Left kidney (tissue), 2 donors: ENCODE data around the gene SORT1. TPM values are rescaled to one million over a fixed set of nuclear protein-coding genes. Genes with fewer than 3 reads are reported as not detected.
"Not testable (repeated sequence)": the region's sequence is repeated elsewhere in the genome, so short reads cannot be mapped to it uniquely, and the experiment has no call there.

Source experiments
- DNase-seq: peaks from one replicate; pipeline ENCODE4 v3.0.0-alpha.2; 2013
- polyA plus RNA-seq: library from polyadenylated mRNA; unstranded; fragments of 120-200 nt; gene quantifications from one replicate; pipeline ENCODE4 v1.2.1, GENCODE V29; 2013; ENCODE audit not compliant: insufficient read length

The SORT1 gene
- polyA plus RNA-seq, 1 donor, result 66.4 TPM

GRCh38 chr1:109383087-109383779 is 14.5 kb downstream of the SORT1 start:
- no peak for DNase-seq

GRCh38 chr1:109381573-109381972 is 16.1 kb downstream of the SORT1 start:
- DNase-seq, result no peak

GRCh38 chr1:109379907-109380306 is 17.8 kb downstream of the SORT1 start:
- no peak for DNase-seq

GRCh38 chr1:109379422-109379821 is 18.3 kb downstream of the SORT1 start:
- DNase-seq, result no peak

GRCh38 chr1:109377698-109378097 is 20.0 kb downstream of the SORT1 start:
- no peak for DNase-seq

- DNase-seq, result not testable (repeated sequence)
Observed at GRCh38 chr1:109373696-109374095, 24.0 kb downstream of the SORT1 start.

GRCh38 chr1:109373126-109373525 is 24.6 kb downstream of the SORT1 start:
- DNase-seq, result no peak

- no peak for DNase-seq
Observed at GRCh38 chr1:109372281-109372680, 25.4 kb downstream of the SORT1 start.

GRCh38 chr1:109371341-109371739 is 26.4 kb downstream of the SORT1 start:
- DNase-seq, result no peak

GRCh38 chr1:109370712-109371340 is 26.9 kb downstream of the SORT1 start:
- no peak for DNase-seq

- no peak for DNase-seq
Observed at GRCh38 chr1:109369167-109369746, 28.5 kb downstream of the SORT1 start.

- DNase-seq, result no peak
Observed at GRCh38 chr1:109368464-109368863, 29.3 kb downstream of the SORT1 start.

GRCh38 chr1:109367626-109368025 is 30.1 kb downstream of the SORT1 start:
- DNase-seq, result no peak

- DNase-seq, result no peak
Observed at GRCh38 chr1:109365642-109366204, 32.0 kb downstream of the SORT1 start.

GRCh38 chr1:109361649-109362048 is 36.1 kb downstream of the SORT1 start:
- no peak for DNase-seq

- DNase-seq, result no peak
Observed at GRCh38 chr1:109361069-109361468, 36.6 kb downstream of the SORT1 start.

- no peak for DNase-seq
Observed at GRCh38 chr1:109357616-109358015, 40.1 kb downstream of the SORT1 start.

- no peak for DNase-seq
Observed at GRCh38 chr1:109356915-109357314, 40.8 kb downstream of the SORT1 start.

GRCh38 chr1:109356505-109356904 is 41.2 kb downstream of the SORT1 start:
- DNase-seq, result no peak

GRCh38 chr1:109354929-109355328 is 42.8 kb downstream of the SORT1 start:
- peak; percentile 35 for DNase-seq

- DNase-seq, result no peak
Observed at GRCh38 chr1:109351457-109351856, 46.3 kb downstream of the SORT1 start.

GRCh38 chr1:109350655-109351054 is 47.1 kb downstream of the SORT1 start:
- DNase-seq, result no peak

- DNase-seq, result no peak
Observed at GRCh38 chr1:109350182-109350581, 47.5 kb downstream of the SORT1 start.
